Smooth muscle cell (in vitro differentiated cells): ENCODE results near the gene GLT1D1. TPM values are rescaled to one million over a fixed set of nuclear protein-coding genes. Genes with fewer than 3 reads are reported as not detected.
"Not testable (repeated sequence)": the region's sequence is repeated elsewhere in the genome, so short reads cannot be mapped to it uniquely, and the experiment has no call there.

Experiments
- DNase-seq: peaks from one replicate; lab custom pipeline; 2025; ENCODE audit not compliant: unreplicated experiment; lab: John Stamatoyannopoulos, UW
- H2AFZ ChIP-seq: fragments of 200-600 bp; sonication (generic); 2 replicates; pipeline ENCODE4 v1.6.0; 2016; ENCODE audit warnings: antibody characterized with exemption, low read depth, mild to moderate bottlenecking
- H3F3A ChIP-seq: fragments of 200-600 bp; sonication (generic); 2 replicates; pipeline ENCODE4 v1.6.0; 2017; ENCODE audit warnings: antibody characterized with exemption, low read depth
- H3K27ac ChIP-seq: fragments of 200-600 bp; sonication (generic); 2 replicates; pipeline ENCODE4 v1.5.1; 2016; ENCODE audit warnings: low read depth, mild to moderate bottlenecking
- H3K27me3 ChIP-seq: fragments of 200-600 bp; sonication (generic); 2 replicates; pipeline ENCODE4 v1.6.1; 2016; ENCODE audit warnings: low read depth, mild to moderate bottlenecking
- H3K36me3 ChIP-seq: fragments of 200-600 bp; sonication (generic); 2 replicates; pipeline ENCODE4 v1.5.1; 2016; ENCODE audit warnings: low read depth
- H3K4me1 ChIP-seq: fragments of 200-600 bp; sonication (generic); 2 replicates; pipeline ENCODE4 v1.5.1; 2016; ENCODE audit warnings: low read depth
- H3K4me2 ChIP-seq: fragments of 200-600 bp; sonication (generic); 2 replicates; pipeline ENCODE4 v1.6.0; 2016; ENCODE audit warnings: mild to moderate bottlenecking
- H3K4me3 ChIP-seq: fragments of 200-600 bp; sonication (generic); 2 replicates; pipeline ENCODE4 v1.5.1; 2016; ENCODE audit warnings: mild to moderate bottlenecking
- H3K79me2 ChIP-seq: fragments of 200-600 bp; sonication (generic); 2 replicates; pipeline ENCODE4 v1.6.0; 2016; ENCODE audit warnings: low read depth, mild to moderate bottlenecking
- H3K9ac ChIP-seq: fragments of 200-600 bp; sonication (generic); 2 replicates; pipeline ENCODE4 v1.6.0; 2016; ENCODE audit warnings: low read depth
- H3K9me3 ChIP-seq: fragments of 200-600 bp; sonication (generic); replicated peaks from 2 replicates; pipeline ENCODE4 v1.5.1; 2016; ENCODE audit warnings: low read depth
- H4K20me1 ChIP-seq: fragments of 200-600 bp; sonication (generic); 2 replicates; pipeline ENCODE4 v1.6.0; 2016; ENCODE audit warnings: low read depth
- CTCF ChIP-seq: fragments of 200-600 bp; sonication (generic); IDR thresholded peaks from 2 replicates; pipeline ENCODE4 v1.5.1; 2017; ENCODE audit warnings: borderline replicate concordance, mild to moderate bottlenecking, antibody characterized with exemption; ENCODE audit not compliant: insufficient read depth, poor library complexity, severe bottlenecking
- WGBS: methylation state at CpG from one replicate; pipeline ENCODE4 v1.1.7; 2016; ENCODE audit warnings: low lambda C conversion rate; 5-methylcytosine and 5-hydroxymethylcytosine counted together
- polyA plus RNA-seq: library from polyadenylated mRNA; unstranded; fragments of >200 nt; fragmentation: Nextera tagmentation; extraction: Ambion mirVana; gene quantifications from 2 replicates; pipeline ENCODE4 v1.2.1, GENCODE V29; 2016
- total RNA-seq: library from RNA; depleted of rRNA; stranded (reverse); fragments of >200 nt; gene quantifications from 2 replicates; pipeline ENCODE4 v1.2.3, GENCODE V29; 2014

GLT1D1 gene
- total and polyA plus RNA-seq, 2 experiments from 2014 or later = 0.07 to 0.18 TPM

GRCh38 chr12:128829861-128830504 is 23.3 kb upstream of the GLT1D1 start:
- Histone ChIP-seq H3K36me3 (no peaks in the 10 kb centered on the region), H3K9me3 (no peaks in the 10 kb centered on the region), H3K9ac (no peak overlapping the region), H3K4me3 (no peak overlapping the region), H3K79me2 (no peaks in the 10 kb centered on the region), H3K27ac (no peak overlapping the region), H3F3A (no peaks in the 10 kb centered on the region), H3K4me1 (no peaks in the 10 kb centered on the region), H3K4me2 (no peak overlapping the region), H2AFZ (no peak overlapping the region), H4K20me1 (no peaks in the 10 kb centered on the region), H3K27me3 (no peaks in the 10 kb centered on the region)
- 89% methylated on average over 8 of the region's 8 CpGs for WGBS
- no peak for DNase-seq
- TF ChIP-seq CTCF = no peak

- Histone ChIP-seq H2AFZ (no peak overlapping the region), H3K4me2 (no peak overlapping the region), H3K4me3 (no peak overlapping the region), H3K9me3 (no peaks in the 10 kb centered on the region), H3K27me3 (no peaks in the 10 kb centered on the region), H3K4me1 (no peaks in the 10 kb centered on the region), H3K27ac (no peak overlapping the region), H3K9ac (no peak overlapping the region), H3F3A (no peaks in the 10 kb centered on the region), H3K36me3 (no peaks in the 10 kb centered on the region), H4K20me1 (no peaks in the 10 kb centered on the region), H3K79me2 (no peaks in the 10 kb centered on the region)
- WGBS = 93% methylated on average over 7 of the region's 7 CpGs
- DNase-seq = no peak
- no peak for TF ChIP-seq CTCF
These were observed 22.8 kb upstream of the GLT1D1 start for GRCh38 chr12:128830505-128830893.

GRCh38 chr12:128833418-128833817 is 19.9 kb upstream of the GLT1D1 start:
- WGBS = 98% methylated on average over 10 of the region's 10 CpGs
- no peak overlapping the region for H2AFZ ChIP-seq
- no peaks in the 10 kb centered on the region for H3K4me1 ChIP-seq
- no peak for TF ChIP-seq CTCF
- no peaks in the 10 kb centered on the region for H3K27me3 ChIP-seq
- H3K79me2 ChIP-seq = no peaks in the 10 kb centered on the region
- H3K27ac ChIP-seq = no peak overlapping the region
- H3F3A ChIP-seq = no peaks in the 10 kb centered on the region
- no peaks in the 10 kb centered on the region for H3K9me3 ChIP-seq
- H3K9ac ChIP-seq = no peak overlapping the region
- H3K4me3 ChIP-seq = no peak overlapping the region
- no peak overlapping the region for H3K4me2 ChIP-seq
- no peak for DNase-seq
- H4K20me1 ChIP-seq = no peaks in the 10 kb centered on the region
- no peaks in the 10 kb centered on the region for H3K36me3 ChIP-seq

GRCh38 chr12:128839885-128840284 is 13.4 kb upstream of the GLT1D1 start:
- H3K79me2 ChIP-seq, H2AFZ ChIP-seq, H3K4me1 ChIP-seq, H3K36me3 ChIP-seq, H3K9me3 ChIP-seq, DNase-seq, H3K4me2 ChIP-seq, H3K27ac ChIP-seq, H3F3A ChIP-seq, H3K4me3 ChIP-seq, H3K27me3 ChIP-seq, H3K9ac ChIP-seq, H4K20me1 ChIP-seq: not testable (repeated sequence)
- WGBS = 80% methylated on average over 12 of the region's 12 CpGs
